ENCODE data around the gene IGFN1. TPM values are rescaled to one million over a fixed set of nuclear protein-coding genes. Genes with fewer than 3 reads are reported as not detected.

Gene IGFN1
- total and polyA plus RNA-seq, 2 donors (not counting 3 experiments of a cell fraction or from before 2014, with no cell fraction given) = not detected

GRCh38 chr1:201218409-201218808 lies 27.8 kb downstream of the IGFN1 start:
- ChIA-PET CTCF (interaction anchor here (1.0 kb wide), 1 partner anchor 246 kb away, joined by 3 read pairs; no protein-coding TSS in a partner anchor), POLR2A (interaction anchor here (0.6 kb wide), 1 partner anchor 8 kb away, joined by 3 read pairs; no protein-coding TSS in a partner anchor)
- H3K79me2 ChIP-seq (ENCODE audit: control insufficient read depth, insufficient read depth, low read length) = no peaks in the 10 kb centered on the region
- peaks cover 2 to 4% of the 10 kb centered on the region in 2 experiments for H3K27me3 ChIP-seq (ENCODE audit: control insufficient read depth in 2 of 2, insufficient read depth in 2 of 2, low read length in 2 of 2)
- H3K4me1 ChIP-seq (ENCODE audit: control insufficient read depth, extremely low read depth, insufficient read depth, low read length) = no peaks in the 10 kb centered on the region
- H3K9ac ChIP-seq (replicated peaks; ENCODE audit: extremely low read depth, insufficient read depth, low read length) = no peak overlapping the region
- DNase-seq (ENCODE audit: low read depth, low spot score) (no peak), FAIRE-seq (no peak)
- BruUV-seq (replicated peaks) = no TSS peak
- no peaks in the 10 kb centered on the region for H4K20me1 ChIP-seq (replicated peaks; ENCODE audit: control insufficient read depth, extremely low read depth, insufficient read depth, low read length)
- H3K27ac ChIP-seq (ENCODE audit: insufficient read depth, low read depth, low read length) = no peak overlapping the region
- no peak overlapping the region for H3K4me2 ChIP-seq (ENCODE audit: insufficient read depth, low read length)
- no peak for TF ChIP-seq EZH2 (IDR thresholded peaks at IDR 0.05; ENCODE audit: borderline replicate concordance, low read depth, low read length, severe bottlenecking)
- no peak for TF ChIP-seq JUN (IDR thresholded peaks at IDR 0.05; ENCODE audit: borderline replicate concordance, insufficient read depth, insufficient read length, low read depth)
- no peak for TF ChIP-seq CTCF (IDR thresholded peaks at IDR 0.05; ENCODE audit: extremely low read depth in 1 of 2, insufficient read depth in 1 of 2, low read depth in 1 of 2, low read length in 2 of 2)
- no peak overlapping the region for H2AFZ ChIP-seq (ENCODE audit: low read depth, low read length)
- no peaks in the 10 kb centered on the region for H3K9me1 ChIP-seq (replicated peaks; ENCODE audit: control insufficient read depth, extremely low read depth, insufficient read depth, low read length)
- intact Hi-C loops (cut with micrococcal nuclease) (no loop called here), dilution Hi-C loops (cut with MboI; ENCODE audit: extremely low pct_ligation_motif_present, low sequenced_read_pairs) (no loop called here)
- no peaks in the 10 kb centered on the region for H3K36me3 ChIP-seq (ENCODE audit: control insufficient read depth in 2 of 2, extremely low read depth in 1 of 2, insufficient read depth in 2 of 2, low read length in 2 of 2)
- no peak overlapping the region for H3K4me3 ChIP-seq (replicated peaks in 1 of 3; ENCODE audit: insufficient read depth in 1 of 3, low read depth in 1 of 3, low read length in 3 of 3)
- no peaks in the 10 kb centered on the region for H3K9me3 ChIP-seq (replicated peaks; ENCODE audit: control insufficient read depth, insufficient read depth, low read length)

All from endothelial cell of umbilical vein (primary cell).